GM12875 (cell line): ENCODE data around the gene SHISAL1.

Source experiments
- H3K4me3 ChIP-seq: one replicate; pipeline ENCODE4 v1.5.1; 2011; ENCODE audit warnings: low read depth, low read length, control low read depth
- CTCF ChIP-seq: IDR thresholded peaks from 2 replicates; pipeline ENCODE4 v1.5.1; 2011; ENCODE audit warnings: low read depth, mild to moderate bottlenecking, control low read depth, inconsistent platforms, low read length, moderate library complexity, borderline replicate concordance; ENCODE audit not compliant: insufficient read depth

The SHISAL1 gene

GRCh38 chr22:44206696-44207095 lies 106.1 kb downstream of the SHISAL1 start:
- H3K4me3 ChIP-seq: no peak overlapping the region
- TF ChIP-seq CTCF: no peak

GRCh38 chr22:44206330-44206645 lies 106.5 kb downstream of the SHISAL1 start:
- H3K4me3 ChIP-seq: no peak overlapping the region
- no peak for TF ChIP-seq CTCF

- TF ChIP-seq CTCF: no peak
- no peak overlapping the region for H3K4me3 ChIP-seq
Measured at GRCh38 chr22:44205516-44206329, 107.0 kb downstream of the SHISAL1 start.

GRCh38 chr22:44204739-44205515 lies 107.8 kb downstream of the SHISAL1 start:
- H3K4me3 ChIP-seq: no peak overlapping the region
- no peak for TF ChIP-seq CTCF

GRCh38 chr22:44203203-44203602 lies 109.5 kb downstream of the SHISAL1 start:
- no peak overlapping the region for H3K4me3 ChIP-seq
- TF ChIP-seq CTCF: no peak

- H3K4me3 ChIP-seq: no peak overlapping the region
- TF ChIP-seq CTCF: no peak
Measured at GRCh38 chr22:44202261-44202789, 110.4 kb downstream of the SHISAL1 start.
